ENCODE measurements around the gene POMC.

GRCh38 chr2:25215948-25216679, 47.7 kb upstream of the POMC start:
- TF ChIP-seq, protein P1, sequence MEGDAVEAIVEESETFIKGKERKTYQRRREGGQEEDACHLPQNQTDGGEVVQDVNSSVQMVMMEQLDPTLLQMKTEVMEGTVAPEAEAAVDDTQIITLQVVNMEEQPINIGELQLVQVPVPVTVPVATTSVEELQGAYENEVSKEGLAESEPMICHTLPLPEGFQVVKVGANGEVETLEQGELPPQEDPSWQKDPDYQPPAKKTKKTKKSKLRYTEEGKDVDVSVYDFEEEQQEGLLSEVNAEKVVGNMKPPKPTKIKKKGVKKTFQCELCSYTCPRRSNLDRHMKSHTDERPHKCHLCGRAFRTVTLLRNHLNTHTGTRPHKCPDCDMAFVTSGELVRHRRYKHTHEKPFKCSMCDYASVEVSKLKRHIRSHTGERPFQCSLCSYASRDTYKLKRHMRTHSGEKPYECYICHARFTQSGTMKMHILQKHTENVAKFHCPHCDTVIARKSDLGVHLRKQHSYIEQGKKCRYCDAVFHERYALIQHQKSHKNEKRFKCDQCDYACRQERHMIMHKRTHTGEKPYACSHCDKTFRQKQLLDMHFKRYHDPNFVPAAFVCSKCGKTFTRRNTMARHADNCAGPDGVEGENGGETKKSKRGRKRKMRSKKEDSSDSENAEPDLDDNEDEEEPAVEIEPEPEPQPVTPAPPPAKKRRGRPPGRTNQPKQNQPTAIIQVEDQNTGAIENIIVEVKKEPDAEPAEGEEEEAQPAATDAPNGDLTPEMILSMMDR (conservative IDR thresholded peaks at IDR 0.05): no peak
- TF ChIP-seq EZH2 (IDR thresholded peaks at IDR 0.05; ENCODE audit: low read depth): no peak

Measured in PC-9 (cell line).